Neutrophil (primary cell): ENCODE data around the gene DENND6A.

Experiments used
- H3K27ac ChIP-seq: fragments of 200-600 bp; sonication (generic); 2 replicates; pipeline ENCODE4 v1.5.1; 2016; ENCODE audit warnings: mild to moderate bottlenecking, moderate library complexity
- H3K27me3 ChIP-seq: fragments of 200-600 bp; sonication (generic); 2 replicates; pipeline ENCODE4 v1.6.0; 2016; ENCODE audit warnings: mild to moderate bottlenecking
- H3K36me3 ChIP-seq: fragments of 200-600 bp; sonication (generic); 2 replicates; pipeline ENCODE4 v1.5.1; 2017
- H3K4me1 ChIP-seq, 2 experiments: fragments of 200-600 bp in 1 of 2; sonication (generic) in 1 of 2; 1 replicate in 1 of 2; 2 replicates in 1 of 2; pipeline versions ENCODE4 v1.5.1 to v1.6.1; 2013 to 2016; ENCODE audit warnings: low read depth in 1 of 2, low read length in 1 of 2, mild to moderate bottlenecking in 1 of 2, moderate library complexity in 1 of 2; ENCODE audit not compliant: control insufficient read depth in 1 of 2, insufficient read depth in 1 of 2
- H3K4me3 ChIP-seq, 2 experiments: fragments of 200-600 bp in 1 of 2; sonication (generic) in 1 of 2; 1 replicate in 1 of 2; 2 replicates in 1 of 2; pipeline ENCODE4 v1.5.1; 2013 to 2016; ENCODE audit warnings: low read depth in 1 of 2, low read length in 1 of 2, mild to moderate bottlenecking in 1 of 2, moderate library complexity in 1 of 2
- H3K9me3 ChIP-seq: fragments of 200-600 bp; sonication (generic); 2 replicates; pipeline ENCODE4 v1.5.1; 2016
- CTCF ChIP-seq: fragments of 200-600 bp; sonication (generic); IDR thresholded peaks from 2 replicates; pipeline ENCODE4 v1.5.1; 2016; ENCODE audit warnings: antibody characterized with exemption

DENND6A gene

GRCh38 chr3:57670543-57670942 lies 22.3 kb downstream of the DENND6A start:
- no peaks in the 10 kb centered on the region for H3K27me3 ChIP-seq
- H3K4me3 ChIP-seq: no peak overlapping the region
- H3K36me3 ChIP-seq: peaks cover 32% of the 10 kb centered on the region
- no peaks in the 10 kb centered on the region for H3K9me3 ChIP-seq
- H3K4me1 ChIP-seq: peaks cover 19 to 20% of the 10 kb centered on the region in 2 experiments
- peak overlapping the region; percentile 90 for H3K27ac ChIP-seq
- no peak for TF ChIP-seq CTCF

GRCh38 chr3:57661404-57661803 lies 31.5 kb downstream of the DENND6A start:
- Histone ChIP-seq H3K27ac (peak overlapping the region; percentile 16), H3K36me3 (peaks cover 71% of the 10 kb centered on the region), H3K27me3 (no peaks in the 10 kb centered on the region), H3K9me3 (no peaks in the 10 kb centered on the region), H3K4me3 (no peak overlapping the region), H3K4me1 (no peaks in the 10 kb centered on the region)
- TF ChIP-seq CTCF: no peak

- H3K4me1 ChIP-seq: no peaks in the 10 kb centered on the region
- H3K27ac ChIP-seq: no peak overlapping the region
- no peak overlapping the region for H3K4me3 ChIP-seq
- H3K27me3 ChIP-seq: no peaks in the 10 kb centered on the region
- TF ChIP-seq CTCF: no peak
- peaks cover 71% of the 10 kb centered on the region for H3K36me3 ChIP-seq
- H3K9me3 ChIP-seq: no peaks in the 10 kb centered on the region
Measured at GRCh38 chr3:57659806-57660439, 33.0 kb downstream of the DENND6A start.

GRCh38 chr3:57659004-57659673 lies 33.7 kb downstream of the DENND6A start:
- Histone ChIP-seq H3K4me3 (no peak overlapping the region), H3K9me3 (no peaks in the 10 kb centered on the region), H3K4me1 (no peaks in the 10 kb centered on the region), H3K27me3 (no peaks in the 10 kb centered on the region), H3K36me3 (peaks cover 71% of the 10 kb centered on the region), H3K27ac (no peak overlapping the region)
- TF ChIP-seq CTCF: no peak

- no peak overlapping the region for H3K4me3 ChIP-seq
- H3K27me3 ChIP-seq: no peaks in the 10 kb centered on the region
- no peak for TF ChIP-seq CTCF
- H3K9me3 ChIP-seq: no peaks in the 10 kb centered on the region
- H3K36me3 ChIP-seq: peaks cover 65% of the 10 kb centered on the region
- no peak overlapping the region for H3K27ac ChIP-seq
- no peaks in the 10 kb centered on the region for H3K4me1 ChIP-seq
Measured at GRCh38 chr3:57658536-57658935, 34.3 kb downstream of the DENND6A start.
